Upper lobe of right lung (tissue), 1 donor: ENCODE results near the gene FICD. TPM values are rescaled to one million over a fixed set of nuclear protein-coding genes. Genes with fewer than 3 reads are reported as not detected.

Source experiments
- ATAC-seq: fragments of 200-7000 bp; cut with Tn5 transposase; one replicate; pipeline ENCODE4 v1.9.1; 2020; ENCODE audit warnings: mild to moderate bottlenecking, moderate library complexity
- DNase-seq: peaks from one replicate; pipeline ENCODE4 v3.0.0-alpha.2; 2020
- H3K27ac ChIP-seq: fragments of 200-600 bp; one replicate; pipeline ENCODE4 v1.8.0; 2022
- H3K27me3 ChIP-seq: fragments of 200-600 bp; one replicate; pipeline ENCODE4 v1.8.0; 2022; ENCODE audit warnings: mild to moderate bottlenecking
- H3K36me3 ChIP-seq: fragments of 200-600 bp; one replicate; pipeline ENCODE4 v1.8.0; 2022
- H3K4me1 ChIP-seq: fragments of 200-600 bp; one replicate; pipeline ENCODE4 v1.8.0; 2022
- H3K4me3 ChIP-seq: fragments of 200-600 bp; one replicate; pipeline ENCODE4 v1.8.0; 2022; ENCODE audit warnings: mild to moderate bottlenecking
- H3K9me3 ChIP-seq: fragments of 200-600 bp; one replicate; pipeline ENCODE4 v1.8.0; 2022
- intact Hi-C: fragments of 100-400 bp; cut with DNase I; formaldehyde crosslinking; loops from one replicate; pipeline ENCODE4 v1.11.0; 2022
- total RNA-seq: library from RNA; stranded (reverse); fragmentation: NEBNext Ultra II Directional; extraction: Animal tissue kit (Norgen Biotek cat#: 25700); gene quantifications from one replicate; pipeline ENCODE4 v1.2.1, GENCODE V29; 2021
- TF ChIP-seq, protein P1 (sequence below): fragments of 200-600 bp; IDR thresholded peaks from one replicate; pipeline ENCODE4 v1.8.0; 2022; ENCODE audit warnings: antibody characterized with exemption
- donor health status: DM: no; HTN: yes; CAD: no; lungs with severe emphysema.

The FICD gene
- total RNA-seq, 1 donor from 2014 or later: 10.3 TPM

DNA sequence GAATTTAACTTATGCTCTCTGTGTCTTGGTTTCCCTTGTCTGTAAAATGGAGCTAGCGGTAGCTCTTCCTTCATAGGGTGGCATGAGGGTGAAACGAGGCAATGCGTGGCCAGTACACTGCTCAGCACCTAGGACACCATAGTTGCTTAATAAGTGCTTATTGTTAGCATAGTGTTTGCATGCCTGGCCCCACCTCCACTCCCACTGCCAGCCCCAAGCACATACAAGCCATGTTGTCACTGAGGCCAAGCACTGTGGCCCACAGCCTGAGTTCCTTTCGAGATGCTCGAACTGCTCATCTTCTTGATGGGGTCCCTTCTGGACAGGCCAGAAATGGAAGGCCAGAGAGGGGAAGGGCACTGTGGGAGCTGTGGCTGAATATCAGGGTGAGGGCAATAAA, 839 bp downstream of the FICD start:
- TF ChIP-seq, protein P1, sequence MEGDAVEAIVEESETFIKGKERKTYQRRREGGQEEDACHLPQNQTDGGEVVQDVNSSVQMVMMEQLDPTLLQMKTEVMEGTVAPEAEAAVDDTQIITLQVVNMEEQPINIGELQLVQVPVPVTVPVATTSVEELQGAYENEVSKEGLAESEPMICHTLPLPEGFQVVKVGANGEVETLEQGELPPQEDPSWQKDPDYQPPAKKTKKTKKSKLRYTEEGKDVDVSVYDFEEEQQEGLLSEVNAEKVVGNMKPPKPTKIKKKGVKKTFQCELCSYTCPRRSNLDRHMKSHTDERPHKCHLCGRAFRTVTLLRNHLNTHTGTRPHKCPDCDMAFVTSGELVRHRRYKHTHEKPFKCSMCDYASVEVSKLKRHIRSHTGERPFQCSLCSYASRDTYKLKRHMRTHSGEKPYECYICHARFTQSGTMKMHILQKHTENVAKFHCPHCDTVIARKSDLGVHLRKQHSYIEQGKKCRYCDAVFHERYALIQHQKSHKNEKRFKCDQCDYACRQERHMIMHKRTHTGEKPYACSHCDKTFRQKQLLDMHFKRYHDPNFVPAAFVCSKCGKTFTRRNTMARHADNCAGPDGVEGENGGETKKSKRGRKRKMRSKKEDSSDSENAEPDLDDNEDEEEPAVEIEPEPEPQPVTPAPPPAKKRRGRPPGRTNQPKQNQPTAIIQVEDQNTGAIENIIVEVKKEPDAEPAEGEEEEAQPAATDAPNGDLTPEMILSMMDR: no peak
- Histone ChIP-seq H3K4me1 (peaks cover 11% of the 10 kb centered on the region), H3K27me3 (no peaks in the 10 kb centered on the region), H3K36me3 (peaks cover 37% of the 10 kb centered on the region), H3K4me3 (peak overlapping the region; percentile 86), H3K27ac (peak overlapping the region; percentile 74), H3K9me3 (no peaks in the 10 kb centered on the region)
- DNase-seq (no peak), ATAC-seq (peak; percentile 3)
- intact Hi-C loops: no loop called here

DNA sequence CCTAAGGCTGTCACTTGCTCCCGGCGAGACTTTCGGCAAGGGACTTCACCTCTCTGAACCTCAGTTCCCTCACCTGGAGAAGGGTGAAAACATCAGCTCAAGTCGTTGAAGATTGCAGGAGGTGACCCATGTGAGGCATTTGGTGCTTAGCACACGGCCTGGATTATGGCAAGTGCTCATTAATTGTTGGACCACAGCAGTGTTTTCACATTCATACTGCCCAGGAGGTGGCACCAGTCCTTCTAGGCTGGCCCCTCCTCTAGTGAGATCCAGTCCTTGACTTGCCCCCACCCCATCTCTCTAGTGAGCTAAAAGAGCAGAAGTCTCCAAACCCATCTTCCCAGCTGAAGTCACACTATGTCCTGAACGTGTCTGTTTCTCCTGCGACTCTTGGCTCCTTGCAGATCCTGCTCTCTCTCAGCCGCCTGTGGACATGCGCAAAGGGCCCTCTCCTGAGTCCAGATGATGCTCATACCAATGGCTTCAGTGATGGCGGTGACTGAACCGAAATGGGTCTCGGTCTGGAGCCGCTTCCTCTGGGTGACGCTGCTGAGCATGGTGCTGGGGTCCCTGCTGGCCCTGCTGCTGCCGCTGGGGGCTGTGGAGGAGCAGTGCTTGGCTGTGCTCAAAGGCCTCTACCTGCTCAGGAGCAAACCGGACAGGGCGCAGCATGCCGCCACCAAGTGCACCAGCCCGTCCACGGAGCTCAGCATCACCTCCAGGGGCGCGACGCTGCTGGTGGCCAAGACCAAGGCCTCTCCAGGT, 1.6 kb downstream of the FICD start:
- H3K4me3 ChIP-seq: no peak overlapping the region

DNA sequence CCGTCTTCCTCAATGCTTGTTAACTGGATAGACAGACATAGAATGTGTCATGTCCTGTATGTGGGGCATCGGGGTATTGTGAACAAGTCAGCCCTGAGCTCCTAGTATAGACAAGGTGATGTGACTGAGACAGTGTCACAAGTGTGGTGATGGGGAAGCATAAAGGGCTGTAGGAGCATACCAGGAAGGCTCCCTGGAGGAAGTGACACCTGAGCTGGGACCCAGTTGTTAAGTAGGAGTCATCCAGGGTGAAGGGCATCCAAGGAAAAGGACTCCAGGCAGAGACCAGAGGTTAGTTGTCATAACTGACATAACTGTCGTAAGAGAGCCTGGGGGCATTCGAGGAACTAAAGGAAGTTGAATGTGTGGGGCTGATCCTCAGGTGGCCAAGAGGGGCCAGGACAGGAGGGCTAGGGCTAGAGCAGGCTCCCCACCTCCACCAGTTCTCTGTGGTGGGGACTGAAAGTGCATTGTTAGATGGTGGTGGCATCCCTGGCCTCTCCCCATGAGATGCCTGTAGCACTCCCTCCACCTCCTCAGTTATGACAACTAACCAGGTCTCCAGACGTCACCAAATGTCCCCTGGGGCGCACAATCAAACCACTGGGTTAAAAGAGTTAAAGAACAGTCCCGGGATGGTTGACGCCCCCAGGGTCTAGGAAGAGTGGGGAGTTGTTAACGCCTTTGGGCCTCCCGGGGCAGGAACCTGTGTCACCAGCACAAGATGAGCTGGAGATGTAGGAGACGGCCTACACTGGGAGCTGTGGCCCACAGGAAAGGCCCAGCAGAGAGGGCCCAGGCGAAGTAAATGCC, 2.4 kb downstream of the FICD start:
- H3K4me3 ChIP-seq: no peak overlapping the region
- no peaks in the 10 kb centered on the region for H3K27me3 ChIP-seq
- no peak overlapping the region for H3K27ac ChIP-seq
- peaks cover 11% of the 10 kb centered on the region for H3K4me1 ChIP-seq
- DNase-seq (no peak), ATAC-seq (no peak)
- no peaks in the 10 kb centered on the region for H3K9me3 ChIP-seq
- intact Hi-C loops: no loop called here
- H3K36me3 ChIP-seq: peaks cover 52% of the 10 kb centered on the region
- TF ChIP-seq, protein P1: no peak

More for the DNA sequence above, 1.6 kb downstream of the FICD start:
- Histone ChIP-seq H3K27me3 (no peaks in the 10 kb centered on the region), H3K36me3 (peaks cover 44% of the 10 kb centered on the region), H3K4me1 (peaks cover 11% of the 10 kb centered on the region), H3K9me3 (no peaks in the 10 kb centered on the region), H3K27ac (no peak overlapping the region)
- TF ChIP-seq, protein P1: no peak
- intact Hi-C loops: no loop called here
- DNase-seq: no peak
- no peak for ATAC-seq

DNA sequence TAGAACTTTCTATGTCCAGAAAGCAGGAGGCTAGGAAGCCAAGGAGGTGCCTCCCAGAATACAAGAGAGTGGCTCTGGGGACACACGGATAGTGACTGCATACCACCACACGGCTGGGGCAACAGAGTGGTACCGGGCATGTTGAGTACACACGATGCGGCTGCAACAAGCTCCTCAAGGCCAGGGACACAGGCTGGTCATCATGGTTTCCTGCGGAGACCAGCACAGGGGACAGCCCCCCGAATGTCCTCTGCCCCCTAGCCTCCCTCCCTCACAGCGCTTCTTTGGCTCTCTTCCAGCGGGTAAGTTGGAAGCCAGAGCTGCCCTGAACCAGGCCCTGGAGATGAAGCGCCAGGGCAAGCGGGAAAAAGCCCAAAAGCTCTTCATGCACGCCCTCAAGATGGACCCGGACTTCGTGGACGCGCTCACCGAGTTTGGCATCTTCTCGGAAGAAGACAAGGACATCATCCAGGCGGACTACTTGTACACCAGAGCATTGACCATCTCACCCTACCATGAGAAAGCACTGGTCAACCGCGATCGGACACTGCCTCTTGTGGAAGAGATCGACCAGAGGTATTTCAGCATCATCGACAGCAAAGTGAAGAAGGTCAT, 3.1 kb downstream of the FICD start:
- peaks cover 11% of the 10 kb centered on the region for H3K4me1 ChIP-seq
- peaks cover 59% of the 10 kb centered on the region for H3K36me3 ChIP-seq
- H3K27me3 ChIP-seq: no peaks in the 10 kb centered on the region
- TF ChIP-seq, protein P1: no peak
- no peak overlapping the region for H3K4me3 ChIP-seq
- ATAC-seq (no peak), DNase-seq (no peak)
- H3K9me3 ChIP-seq: no peaks in the 10 kb centered on the region
- intact Hi-C loops: no loop called here
- no peak overlapping the region for H3K27ac ChIP-seq

DNA sequence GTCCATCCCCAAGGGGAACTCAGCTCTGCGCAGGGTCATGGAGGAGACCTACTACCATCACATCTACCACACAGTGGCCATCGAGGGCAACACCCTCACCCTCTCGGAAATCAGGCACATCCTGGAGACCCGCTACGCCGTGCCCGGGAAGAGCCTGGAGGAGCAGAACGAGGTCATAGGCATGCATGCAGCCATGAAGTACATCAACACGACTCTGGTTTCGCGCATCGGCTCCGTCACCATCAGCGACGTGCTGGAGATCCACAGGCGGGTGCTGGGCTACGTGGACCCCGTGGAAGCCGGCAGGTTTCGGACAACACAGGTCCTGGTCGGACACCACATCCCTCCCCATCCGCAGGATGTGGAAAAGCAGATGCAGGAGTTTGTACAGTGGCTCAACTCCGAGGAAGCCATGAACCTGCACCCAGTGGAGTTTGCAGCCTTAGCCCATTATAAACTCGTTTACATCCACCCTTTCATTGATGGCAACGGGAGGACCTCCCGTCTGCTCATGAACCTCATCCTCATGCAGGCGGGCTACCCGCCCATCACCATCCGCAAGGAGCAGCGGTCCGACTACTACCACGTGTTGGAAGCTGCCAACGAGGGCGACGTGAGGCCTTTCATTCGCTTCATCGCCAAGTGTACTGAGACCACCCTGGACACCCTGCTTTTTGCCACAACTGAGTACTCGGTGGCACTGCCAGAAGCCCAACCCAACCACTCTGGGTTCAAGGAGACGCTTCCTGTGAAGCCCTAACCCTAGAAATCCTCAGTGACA, 3.8 kb downstream of the FICD start:
- Histone ChIP-seq H3K36me3 (peaks cover 66% of the 10 kb centered on the region), H3K4me3 (no peak overlapping the region), H3K4me1 (peaks cover 11% of the 10 kb centered on the region), H3K9me3 (no peaks in the 10 kb centered on the region), H3K27ac (no peak overlapping the region), H3K27me3 (no peaks in the 10 kb centered on the region)
- ATAC-seq: no peak
- DNase-seq: no peak
- TF ChIP-seq, protein P1: no peak
- intact Hi-C loops: no loop called here
